Stimulated activated CD4-positive, alpha-beta T cell treated with anti-CD3 and anti-CD28 coated beads, Interleukin-2, amount 100 ng/mL, for 24 hours (primary cell): ENCODE measurements around the gene STARD3.
"Not testable (repeated sequence)": the region's sequence is repeated elsewhere in the genome, so short reads cannot be mapped to it uniquely, and the experiment has no call there.

Source experiments
- DNase-seq, 2 donors: peaks; one replicate each; pipeline ENCODE4 v3.0.0-alpha.2; 2020

The STARD3 gene

DNA sequence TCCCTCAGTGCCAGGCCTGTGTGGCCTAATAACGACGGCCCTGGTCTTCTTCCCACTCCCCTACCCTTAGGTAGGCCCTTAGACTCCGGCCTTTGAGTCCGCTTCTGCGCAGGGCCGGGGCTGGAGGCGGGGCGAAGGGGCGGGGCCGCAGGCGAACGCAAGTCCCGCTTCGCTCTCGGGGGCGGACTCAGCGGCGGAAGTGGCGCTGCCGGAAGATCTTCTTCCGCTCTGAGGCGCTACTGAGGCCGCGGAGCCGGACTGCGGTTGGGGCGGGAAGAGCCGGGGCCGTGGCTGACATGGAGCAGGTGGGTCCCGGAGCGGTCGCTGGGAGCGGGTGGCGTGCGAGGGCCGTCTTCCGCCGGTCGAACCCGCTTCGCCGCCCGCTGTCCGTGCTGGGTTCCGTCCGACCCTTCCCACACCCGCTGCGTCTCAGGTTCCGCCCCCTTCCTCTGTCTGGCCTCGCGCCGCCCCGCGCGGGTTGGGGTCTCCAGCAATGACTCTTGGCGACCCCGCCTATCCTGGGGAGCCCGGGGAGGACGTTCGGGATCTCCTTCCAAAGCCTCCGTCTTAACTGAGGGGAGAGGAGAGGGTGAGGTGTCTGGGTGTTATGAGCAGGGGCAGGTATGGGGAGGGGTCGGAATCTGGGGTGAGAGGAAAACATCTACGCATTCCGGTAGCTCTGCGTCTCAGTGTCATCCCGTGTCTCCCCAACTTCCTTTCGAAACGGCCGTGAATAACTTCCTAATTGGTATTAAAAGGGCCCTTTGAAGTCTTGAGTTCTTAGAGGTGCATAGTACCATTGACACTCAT, at the start of gene STARD3:
Gene STARD3, plus strand, starts transcription at position 218 of the 810 bp plus-strand sequence. CDS start 16,388 bp downstream, outside the sequence.
- DNase-seq, result peak; percentile 93 to 97

DNA sequence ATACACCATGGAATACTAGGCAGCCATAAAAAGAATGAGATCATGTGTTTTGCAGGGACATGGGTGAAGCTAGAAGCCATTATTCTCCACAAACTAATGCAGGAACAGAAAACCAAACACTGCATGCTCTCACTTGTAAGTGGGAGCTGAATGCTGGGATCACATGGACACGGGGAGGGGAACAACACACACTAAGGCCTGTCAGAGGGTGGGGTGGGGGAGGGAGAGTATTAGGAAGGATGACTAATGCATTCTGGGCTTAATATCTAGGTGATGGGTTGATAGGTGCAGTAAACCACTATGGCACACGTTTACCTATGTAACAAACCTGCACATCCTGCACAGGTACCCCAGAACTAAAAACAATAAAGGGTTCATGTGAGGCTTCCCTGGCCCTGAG, 46.8 kb upstream of the STARD3 start:
- DNase-seq, result not testable (repeated sequence)

DNA sequence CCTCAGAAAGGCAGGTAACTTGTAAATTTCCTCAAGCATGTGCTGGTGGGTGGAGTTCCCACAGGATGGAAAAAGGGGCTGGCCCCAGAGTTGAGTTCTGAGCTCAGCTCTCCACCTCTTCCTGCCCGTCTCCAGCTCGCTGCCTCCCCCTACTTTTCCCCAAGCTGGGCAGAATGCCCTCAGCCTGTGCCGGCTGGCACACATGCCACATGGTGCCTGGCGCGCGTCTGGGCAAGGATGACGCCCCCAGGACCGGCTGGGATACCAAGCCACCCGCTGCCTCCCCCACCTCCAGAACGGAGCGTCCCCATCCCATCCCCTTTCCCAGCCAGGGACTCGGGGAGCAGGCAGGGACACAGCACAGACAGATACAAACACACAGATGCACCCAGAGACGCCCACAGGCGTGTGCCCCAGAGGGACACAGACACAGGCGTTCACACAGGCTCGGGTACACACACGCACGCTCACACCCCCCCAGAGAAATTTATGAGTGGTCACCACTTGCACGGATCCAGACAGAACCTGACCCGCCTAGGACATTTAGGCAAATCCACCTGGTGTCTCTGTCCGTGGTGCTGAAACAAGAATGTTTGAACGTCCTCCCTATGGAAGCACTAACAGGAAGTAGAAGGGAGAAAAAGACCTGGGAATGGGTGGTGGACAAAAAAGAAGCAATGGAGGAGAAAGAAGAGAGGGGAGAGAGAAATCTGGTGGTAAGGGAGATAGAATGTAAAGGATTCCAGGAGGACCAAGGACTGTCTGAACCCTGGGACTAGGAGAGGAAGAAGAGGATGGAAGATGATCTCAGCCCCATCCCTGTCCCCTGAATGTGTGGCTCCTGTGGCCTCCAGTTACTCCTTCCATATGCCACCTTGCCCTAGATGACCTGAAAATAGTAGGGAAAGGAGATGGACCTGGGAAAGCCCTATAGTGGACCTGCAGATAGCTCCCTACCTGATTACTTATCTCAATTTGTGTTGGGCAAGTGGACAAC, 44.7 kb upstream of the STARD3 start:
- DNase-seq, result peak in 1 of 2 donors; percentile 45

DNA sequence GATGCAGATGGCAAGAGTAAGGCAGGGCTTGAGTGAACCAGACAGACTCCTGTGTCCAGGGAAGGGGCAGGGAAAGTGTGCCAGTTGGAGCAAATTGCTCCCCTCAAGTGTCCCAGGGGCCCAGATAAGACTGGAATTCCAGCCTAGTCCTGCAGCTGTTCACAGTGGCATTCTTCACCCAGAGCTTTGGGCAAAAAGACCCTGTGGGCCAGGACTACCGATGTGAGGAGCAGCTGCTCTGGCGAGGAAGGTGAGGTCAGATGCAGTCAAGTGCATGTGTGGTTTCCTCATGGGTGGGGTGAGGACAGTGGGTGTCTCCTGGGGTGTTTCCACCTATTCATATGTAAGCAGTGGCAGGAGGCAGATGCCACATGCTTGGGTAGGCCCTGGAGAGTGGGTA, 43.6 kb upstream of the STARD3 start:
- DNase-seq, result no peak

DNA sequence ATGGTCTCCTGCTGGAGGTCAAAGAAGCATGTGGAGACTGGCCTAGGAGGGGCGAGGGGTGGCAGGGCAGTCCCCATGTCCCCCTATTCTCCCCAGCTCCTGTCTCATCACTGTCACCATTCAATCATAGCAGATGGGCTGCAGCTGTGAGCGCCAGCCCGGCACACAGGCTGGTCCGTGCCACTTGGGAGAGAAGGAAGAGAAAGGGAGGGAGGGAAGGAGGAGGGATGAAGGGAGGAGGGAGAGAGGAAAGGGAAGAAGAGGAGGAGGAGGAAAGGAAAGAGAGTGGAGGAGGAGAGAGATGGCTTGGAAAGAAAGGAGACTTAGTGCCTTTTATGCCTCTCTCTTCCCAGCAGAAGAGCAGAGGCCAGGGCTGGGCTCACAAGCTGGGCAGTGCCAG, 41.6 kb upstream of the STARD3 start:
- no peak for DNase-seq

DNA sequence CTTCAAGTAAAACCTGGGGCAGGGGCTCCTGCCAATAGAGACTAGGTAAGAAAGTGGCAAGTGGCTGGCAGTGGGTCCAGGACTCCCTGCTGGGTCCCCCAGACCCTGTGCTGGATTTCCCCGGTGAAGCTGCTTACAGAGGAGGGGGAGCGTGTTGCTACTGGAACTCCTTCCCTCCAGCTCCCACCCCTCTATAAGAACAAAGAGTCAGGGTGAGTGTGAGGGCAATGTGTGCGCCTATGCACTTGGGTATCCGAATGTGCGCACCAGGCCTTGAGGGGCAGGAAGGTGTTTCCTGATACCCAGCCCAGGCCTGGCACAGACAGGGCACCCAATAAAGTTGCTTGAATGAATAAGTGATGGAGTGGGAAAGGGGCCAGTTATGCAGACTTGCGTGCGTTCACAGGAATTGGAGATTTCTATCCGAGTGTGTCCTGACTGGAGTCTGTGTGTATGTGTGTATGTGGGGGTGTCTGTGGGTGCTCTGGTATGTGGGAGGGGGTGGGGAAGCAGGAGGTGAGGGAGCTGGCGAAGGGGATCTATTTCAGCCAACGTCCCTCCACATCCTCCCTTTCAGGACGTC, 40.9 kb upstream of the STARD3 start:
- no peak for DNase-seq

DNA sequence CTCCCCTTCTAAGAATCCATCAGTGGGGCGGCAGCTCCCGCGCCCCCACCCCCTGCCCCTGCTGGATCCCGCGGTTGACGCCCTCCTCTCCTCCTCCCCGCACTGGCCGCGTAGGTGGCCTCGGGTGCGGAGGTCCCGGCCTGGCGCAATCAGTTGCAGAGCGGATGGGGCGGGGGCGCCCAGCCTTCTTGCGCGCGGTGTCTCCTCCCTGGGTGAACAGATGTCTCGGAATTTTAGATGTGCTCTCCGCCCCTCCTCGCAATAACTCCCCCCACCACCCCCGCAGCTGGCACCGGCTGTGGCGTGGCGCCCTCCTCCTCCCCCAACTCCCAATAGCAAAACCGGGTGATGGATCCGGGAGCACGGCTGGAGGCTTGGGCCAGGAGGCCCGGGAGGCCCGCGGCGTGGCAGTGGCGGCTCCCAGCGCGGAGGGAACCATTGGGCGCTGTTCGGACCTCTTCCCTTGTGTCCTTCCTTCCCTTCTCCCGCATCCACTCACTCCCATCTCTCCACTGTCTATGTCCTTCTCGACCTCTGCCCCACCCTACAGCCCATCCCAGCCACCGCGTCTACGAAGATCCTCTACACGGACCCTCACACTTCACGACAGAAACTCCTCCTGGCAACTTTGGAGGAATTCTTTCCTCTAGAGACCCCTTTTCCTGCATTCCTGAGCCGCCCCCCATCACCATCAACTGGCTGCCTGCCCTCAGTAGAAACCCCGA, 40.2 kb upstream of the STARD3 start:
- no peak for DNase-seq

DNA sequence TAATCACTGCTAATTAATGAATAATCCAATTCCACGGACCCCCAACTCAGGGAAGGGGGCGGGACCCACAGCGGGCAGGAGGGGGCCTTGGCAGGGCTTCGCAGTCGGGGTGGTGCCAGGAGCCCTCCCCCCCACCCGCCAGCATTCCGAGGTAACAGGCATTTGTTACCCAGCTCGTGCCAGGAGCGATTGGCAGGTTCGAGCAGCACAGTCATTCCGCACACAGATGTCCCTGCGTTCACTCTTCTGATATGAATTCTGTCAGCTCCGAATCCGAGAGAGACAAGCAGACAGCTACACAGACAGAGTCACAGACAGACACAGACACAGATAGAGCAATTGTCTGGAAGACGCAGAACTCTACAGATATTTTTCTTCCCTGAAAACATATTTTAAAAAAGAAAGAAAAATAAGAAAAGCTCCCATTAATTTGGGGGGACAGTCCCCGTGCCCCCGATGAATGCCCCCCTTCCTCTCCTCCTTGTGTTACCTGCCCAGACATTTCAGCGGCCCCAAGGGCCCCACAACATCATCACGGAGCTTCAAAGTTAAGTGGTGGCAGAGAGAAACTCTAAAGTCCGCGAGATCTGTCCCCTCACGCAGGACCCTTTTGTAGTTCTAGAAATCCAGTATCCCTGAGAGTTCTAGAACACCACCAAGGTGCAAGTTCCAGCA, 39.4 kb upstream of the STARD3 start:
- no peak for DNase-seq

DNA sequence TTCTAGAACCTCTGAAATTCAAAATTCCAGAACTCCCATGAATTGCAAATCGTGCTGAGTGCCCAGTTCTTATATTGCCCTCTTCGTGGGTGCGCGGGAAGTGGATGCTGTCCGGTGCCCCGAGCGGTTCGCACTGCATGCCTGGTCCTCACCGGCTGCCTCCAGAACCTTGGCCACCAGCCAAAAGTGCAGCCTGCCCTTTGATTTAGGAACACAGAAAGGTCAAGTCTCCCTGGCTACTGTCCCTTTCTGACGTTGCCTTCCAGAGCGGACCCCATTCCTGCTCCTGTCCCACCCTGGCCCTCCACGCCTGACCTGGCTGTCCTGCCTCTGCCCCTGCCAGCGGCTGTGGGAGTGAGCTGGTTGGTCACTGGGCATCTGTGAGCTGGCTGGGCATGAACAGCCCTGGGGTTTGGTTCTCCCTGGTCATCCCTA, 38.9 kb upstream of the STARD3 start:
- no peak for DNase-seq

DNA sequence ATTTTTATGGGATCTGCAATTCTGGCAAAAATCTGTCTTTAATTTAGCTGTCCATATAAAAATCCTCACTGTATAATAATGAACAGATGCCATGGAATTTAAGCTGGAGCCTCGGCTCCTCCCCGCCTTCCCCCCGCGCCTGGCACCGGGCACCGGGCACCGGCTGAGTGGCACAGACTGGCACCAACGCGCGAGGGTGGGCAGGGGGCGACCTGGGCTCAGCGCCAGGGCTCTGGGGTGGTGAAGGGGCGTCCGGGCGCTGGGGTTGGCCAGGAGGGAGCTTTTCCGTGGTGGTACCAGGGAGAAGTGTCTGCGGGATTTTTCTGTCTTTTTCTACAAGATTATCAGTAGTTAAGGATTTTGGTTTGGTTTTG, 38.3 kb upstream of the STARD3 start:
- DNase-seq, result no peak

DNA sequence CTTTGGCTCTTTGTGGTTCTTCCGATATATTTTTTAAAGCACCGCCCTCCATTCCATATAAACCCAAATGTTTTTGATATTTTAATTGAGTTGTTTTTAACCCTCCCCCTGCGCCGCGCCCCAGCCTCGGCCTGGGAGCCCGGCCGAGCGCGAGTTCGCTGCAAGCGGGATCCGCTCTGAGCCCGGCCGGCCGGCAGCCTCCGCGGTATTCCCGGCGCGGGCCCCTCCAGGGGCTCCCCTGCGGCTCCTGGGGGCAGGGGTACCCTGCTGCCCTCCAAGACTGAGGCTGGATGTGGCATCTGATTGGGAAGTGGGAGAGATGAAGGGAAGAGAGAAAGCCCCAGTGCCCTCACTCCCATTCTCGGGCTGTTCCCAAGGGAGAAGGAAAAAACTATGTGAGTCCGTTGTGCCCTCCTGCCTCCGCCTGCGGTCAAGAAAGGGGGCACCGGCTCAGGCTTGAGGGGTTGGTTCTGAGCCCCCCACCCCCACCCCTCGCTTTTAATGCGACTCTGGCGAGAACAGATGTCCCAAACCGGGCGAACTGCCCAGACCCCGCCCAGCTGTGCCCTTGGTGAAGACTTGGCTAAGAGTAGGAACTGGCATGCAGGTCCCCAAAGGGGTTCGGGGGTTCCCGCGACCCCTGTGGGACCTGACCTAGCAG, 37.8 kb upstream of the STARD3 start:
- DNase-seq, result no peak

DNA sequence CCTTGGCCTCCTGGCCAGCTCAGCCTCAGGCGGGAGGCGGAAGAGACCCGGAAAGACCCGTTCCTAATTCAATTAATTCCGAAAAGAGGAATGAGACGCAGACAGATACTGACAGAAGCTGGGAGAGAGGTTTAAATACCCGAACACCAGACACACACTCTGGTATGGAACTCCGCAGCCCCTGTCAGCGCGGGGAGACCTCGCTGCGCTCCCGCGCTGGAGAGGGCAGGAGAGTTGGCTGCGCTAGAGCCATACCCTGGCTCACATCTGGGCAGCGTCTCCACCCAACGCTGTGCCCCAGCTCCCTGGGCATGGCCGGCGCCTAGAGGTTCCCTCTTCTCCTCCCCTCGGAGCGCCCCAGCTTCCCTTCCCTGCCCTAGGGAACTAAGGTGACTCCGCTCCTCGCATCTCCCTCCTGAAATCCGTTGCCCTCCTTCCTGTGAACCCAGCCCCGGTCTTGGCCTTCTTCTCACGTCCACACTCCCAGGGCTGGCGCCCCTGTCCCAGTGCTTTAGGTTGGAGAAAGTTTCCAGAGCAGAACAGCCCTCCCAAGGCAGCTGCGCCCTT, 37.2 kb upstream of the STARD3 start:
- no peak for DNase-seq

DNA sequence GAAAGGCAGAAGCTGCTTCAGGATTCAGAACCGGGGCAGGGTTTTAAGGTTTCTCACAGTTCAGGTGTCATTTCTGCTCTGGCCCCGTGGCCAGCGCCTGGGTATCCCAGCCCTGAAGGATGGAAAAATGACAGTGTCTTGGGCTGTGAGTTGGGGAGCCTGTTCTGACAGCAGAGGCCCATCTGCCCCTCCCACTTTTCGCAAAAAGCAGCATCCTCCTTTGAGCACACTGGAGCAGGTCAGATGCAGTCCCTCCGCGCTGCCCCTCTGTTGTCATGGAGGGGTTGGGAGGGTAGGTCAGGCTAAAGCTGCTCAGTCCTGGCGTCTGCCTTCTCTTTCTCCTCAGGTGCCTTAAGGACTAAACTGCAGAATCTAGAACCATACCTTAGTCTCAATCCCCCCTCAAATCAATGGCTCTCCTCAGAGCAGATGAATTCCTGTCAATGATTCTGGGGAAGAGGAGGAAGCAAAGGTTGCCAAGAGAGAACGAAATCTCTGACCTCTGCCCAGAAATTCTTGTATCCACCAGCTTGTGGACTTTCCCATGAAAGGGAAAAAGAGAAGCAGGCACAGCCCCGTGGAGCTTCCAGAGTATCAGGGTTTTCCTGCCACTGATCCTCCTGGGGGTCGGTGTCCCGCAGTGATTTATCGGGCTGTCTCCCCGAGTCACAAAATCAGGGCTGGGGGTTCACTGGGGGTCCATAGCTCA, 36.5 kb upstream of the STARD3 start:
- DNase-seq, result no peak

DNA sequence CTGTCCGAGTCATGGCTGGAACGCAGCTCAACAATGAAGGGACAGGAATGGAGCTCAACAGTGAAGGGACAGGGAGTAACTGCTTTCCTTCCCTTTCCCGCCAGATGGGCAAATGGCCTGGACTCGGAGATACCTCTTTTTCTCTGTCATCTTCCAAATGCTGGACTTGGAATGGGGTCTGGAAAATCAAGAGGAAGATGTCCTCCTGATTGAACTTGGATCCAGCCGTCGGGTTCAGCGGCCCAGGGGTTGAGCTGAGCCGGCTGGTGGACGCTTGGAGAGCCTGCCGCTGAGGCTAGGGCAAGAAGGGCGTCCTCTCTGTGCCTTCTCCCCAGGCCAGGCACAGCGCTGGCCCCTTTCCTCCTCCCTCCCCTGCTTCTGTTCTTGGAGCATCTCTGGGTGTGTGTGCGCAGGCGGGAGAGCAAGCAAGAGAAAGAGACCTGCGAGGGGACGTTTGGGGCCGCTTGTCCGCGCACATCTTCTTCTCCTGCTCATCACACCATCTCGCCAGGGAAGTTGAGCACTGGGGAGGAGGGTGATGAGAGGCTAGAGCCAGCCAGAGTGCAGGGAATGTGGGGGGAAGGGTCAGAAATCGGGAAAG, 35.8 kb upstream of the STARD3 start:
- no peak for DNase-seq

DNA sequence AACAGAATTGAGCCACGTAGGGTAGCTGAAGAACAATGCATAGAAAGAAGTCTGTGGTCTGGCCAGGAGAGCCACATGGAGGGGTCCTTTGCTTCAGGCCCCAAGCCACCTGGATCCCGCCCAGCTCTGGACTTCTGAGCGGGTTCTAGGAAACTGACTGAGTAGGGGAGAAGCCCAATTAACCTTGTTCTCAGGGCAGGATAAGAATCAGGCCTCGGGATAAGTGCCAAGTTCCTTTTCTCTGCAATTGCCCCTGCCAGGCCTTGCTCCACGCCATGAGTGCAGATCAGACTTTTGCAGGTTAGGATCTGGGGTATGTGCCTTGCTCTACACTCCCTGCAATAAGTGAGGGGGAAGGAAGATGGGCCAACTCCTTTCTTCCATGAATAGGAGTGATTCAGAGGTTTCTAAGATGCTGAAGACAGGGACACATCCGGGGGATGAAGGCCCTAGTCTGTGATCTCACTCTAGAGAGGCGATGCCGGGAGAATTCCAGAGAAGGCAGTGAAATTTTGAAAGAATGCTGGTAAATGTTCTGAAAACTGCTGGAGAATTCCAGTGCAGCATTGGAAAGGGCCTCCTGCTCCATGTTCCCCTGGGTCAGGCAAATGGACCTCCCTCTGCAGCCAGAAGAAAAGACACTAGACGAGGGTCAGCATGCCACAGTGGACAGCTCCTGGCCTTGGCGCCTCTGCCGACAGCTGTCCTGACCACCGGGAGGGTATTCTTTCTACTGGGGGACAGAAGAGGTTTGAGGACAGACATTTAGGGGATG, 35.0 kb upstream of the STARD3 start:
- no peak for DNase-seq

DNA sequence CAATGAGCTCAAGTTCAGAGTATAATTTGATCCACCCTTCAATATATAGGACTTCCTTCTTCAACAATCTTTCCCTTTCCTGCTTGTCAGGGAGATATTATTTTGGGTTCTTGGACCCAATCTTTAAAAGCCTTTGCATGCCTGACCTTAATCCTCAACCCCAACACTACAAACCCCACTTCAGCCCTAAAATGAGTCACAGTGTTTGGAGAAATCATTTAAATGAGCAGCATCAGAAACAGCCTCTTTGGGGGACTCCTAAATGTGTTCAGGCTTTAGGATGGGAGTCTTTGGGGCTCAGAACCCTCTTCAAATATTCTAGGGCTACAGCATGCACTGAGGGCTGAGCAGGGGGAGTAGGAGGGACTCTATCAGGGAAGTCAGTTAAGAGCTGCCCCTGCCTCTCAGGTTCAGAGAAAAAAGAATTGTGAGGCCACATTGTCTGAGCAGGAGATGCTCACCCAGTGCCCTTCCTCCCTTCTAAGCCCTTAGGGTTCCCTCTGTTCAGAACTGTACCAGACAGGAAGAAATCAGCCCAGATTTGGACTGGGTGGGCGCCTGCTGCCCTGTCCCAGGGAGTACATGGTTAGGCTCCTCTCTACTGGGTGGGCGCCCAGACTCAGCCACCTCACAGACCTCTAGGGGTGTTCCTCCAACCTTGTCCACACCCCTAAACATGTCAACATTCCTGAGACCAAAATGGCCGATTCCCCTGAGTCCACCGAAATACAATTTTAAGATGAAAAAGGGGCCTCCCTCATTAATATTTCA, 34.2 kb upstream of the STARD3 start:
- DNase-seq, result no peak

DNA sequence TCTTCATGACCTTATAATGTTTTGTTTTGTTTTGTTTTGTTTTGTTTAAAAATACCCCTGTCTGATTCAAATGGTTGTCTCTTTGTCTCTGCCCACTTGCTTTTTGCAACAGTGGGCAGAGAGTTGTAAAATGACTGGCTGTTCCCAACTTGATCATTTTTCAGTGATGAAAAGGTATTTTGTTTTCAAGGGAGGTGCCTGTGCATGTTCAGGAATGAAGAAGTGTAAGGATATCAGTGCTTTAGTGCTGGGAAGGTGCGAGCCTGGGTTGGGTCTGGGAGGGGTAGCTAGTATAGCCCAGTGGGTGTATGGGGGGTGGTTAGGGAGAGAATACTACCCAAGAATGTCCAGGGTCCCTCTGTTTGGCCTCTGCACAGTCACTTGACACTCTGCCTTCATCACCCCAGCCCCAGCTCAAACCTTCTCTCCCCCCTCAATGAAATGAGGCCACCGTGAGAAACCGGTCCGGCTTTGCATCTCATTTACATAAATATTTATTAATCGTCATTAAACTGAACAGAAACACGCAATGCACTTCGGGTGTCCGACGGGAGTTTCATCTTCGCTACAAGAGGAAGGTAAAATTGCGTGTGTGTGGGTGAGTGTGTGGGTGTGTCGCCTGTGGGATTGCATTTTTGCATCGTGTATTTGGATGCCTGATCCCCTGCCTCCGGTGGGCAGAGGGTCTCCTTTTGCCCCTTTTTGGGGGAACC, 33.5 kb upstream of the STARD3 start:
- peak in 1 of 2 donors; percentile 16 for DNase-seq
